Measurements from ENCODE around the gene TRIO. TPM values are rescaled to one million over a fixed set of nuclear protein-coding genes. Genes with fewer than 3 reads are reported as not detected.

Gene TRIO
- total and polyA plus RNA-seq, 2 of the 8 experiments (the other 6 are each of a cell fraction or from before 2014, with no cell fraction given): 35.1 to 69.1 TPM

GRCh38 chr5:14125262-14125661 lies 17.9 kb upstream of the TRIO start:
- Histone ChIP-seq H2AFZ (ENCODE audit: low read length) (no peak overlapping the region), H2BK5ac (ENCODE audit: low read depth, low read length) (no peak overlapping the region), H3K79me2 (ENCODE audit: control insufficient read depth in 1 of 2, insufficient read depth in 2 of 2, low read length in 2 of 2) (no peaks in the 10 kb centered on the region), H4K5ac (ENCODE audit: insufficient read length, low read depth, low read length) (no peak overlapping the region), H3K4ac (replicated peaks; ENCODE audit: insufficient read length, low read depth, low read length) (no peak overlapping the region), H4K8ac (ENCODE audit: extremely low read depth, insufficient read depth, low read length) (no peak overlapping the region), H3K56ac (replicated peaks; ENCODE audit: insufficient read length, low read depth, low read length) (no peak overlapping the region), H3K4me1 (replicated peaks in 1 of 4; ENCODE audit: control insufficient read depth in 3 of 4, insufficient read depth in 4 of 4, low read length in 3 of 4) (no peaks in the 10 kb centered on the region), H3K27me3 (replicated peaks in 1 of 4; ENCODE audit: control insufficient read depth in 3 of 4, extremely low read depth in 1 of 4, insufficient read depth in 3 of 4, low read length in 3 of 4) (no peaks in the 10 kb centered on the region), H3K79me1 (ENCODE audit: low read depth, low read length) (no peaks in the 10 kb centered on the region), H3K27ac (ENCODE audit: low read depth, low read length) (no peak overlapping the region), H2BK12ac (ENCODE audit: low read depth, low read length) (no peak overlapping the region), H3K14ac (ENCODE audit: insufficient read length) (no peak overlapping the region), H3K4me3 (ENCODE audit: extremely low read depth in 1 of 4, insufficient read depth in 2 of 4, low read depth in 3 of 4, low read length in 4 of 4) (no peak overlapping the region), H4K20me1 (replicated peaks in 1 of 2; ENCODE audit: control insufficient read depth in 1 of 2, insufficient read depth in 2 of 2, low read length in 2 of 2) (no peaks in the 10 kb centered on the region), H3K23me2 (ENCODE audit: low read depth, low read length) (peaks cover 2% of the 10 kb centered on the region; the same call in 1 of the 2 replicates), H2BK20ac (ENCODE audit: low read length) (no peak overlapping the region), H3K9me3 (ENCODE audit: insufficient read depth in 2 of 2, low read depth in 1 of 2, low read length in 1 of 2) (no peaks in the 10 kb centered on the region), H3K9ac (replicated peaks in 1 of 4; ENCODE audit: extremely low read depth in 1 of 4, low read depth in 3 of 4, low read length in 3 of 4) (no peak overlapping the region), H2AK5ac (ENCODE audit: low read depth, low read length) (no peak overlapping the region), H2BK15ac (ENCODE audit: low read length) (no peak overlapping the region), H3K18ac (ENCODE audit: extremely low read depth, low read length) (no peak overlapping the region), H4K91ac (replicated peaks; ENCODE audit: insufficient read length, low read length) (no peak overlapping the region), H2BK120ac (replicated peaks; ENCODE audit: low read depth, low read length) (no peak overlapping the region), H3K4me2 (ENCODE audit: insufficient read depth in 1 of 2, low read depth in 2 of 2, low read length in 2 of 2) (no peak overlapping the region), H3K36me3 (ENCODE audit: control insufficient read depth in 2 of 4, insufficient read depth in 4 of 4, low read length in 3 of 4) (no peaks in the 10 kb centered on the region), H3K23ac (ENCODE audit: insufficient read length) (no peak overlapping the region)
- DNase-seq (ENCODE audit: low read depth in 1 of 2, low spot score in 2 of 2) (no peak), FAIRE-seq (no peak)
- ChIA-PET CTCF (ENCODE audit: partially characterized antibody) (interaction anchor here (1.0 to 8.9 kb wide), 3 partner anchors 11 to 145 kb away, joined by 3 to 57 read pairs (median 6); no protein-coding TSS in a partner anchor), POLR2A (ENCODE audit: partially characterized antibody) (no interaction called here)
- WGBS, 2 experiments (ENCODE audit: extremely low coverage in 1 of 2, insufficient coverage in 1 of 2, insufficient read length in 1 of 2, insufficient replicate concordance in 2 of 2, low coverage in 1 of 2, low lambda C conversion rate in 2 of 2, missing lambda C conversion rate in 1 of 2): 92% methylated on average over 1 of the region's 1 CpG; no CpG with 5 or more reads in 1 of the 2 experiments
- TF ChIP-seq TCF12 (IDR thresholded peaks at IDR 0.05; ENCODE audit: low read depth, low read length) (no peak), NRF1 (IDR thresholded peaks at IDR 0.05; ENCODE audit: low read depth, low read length) (no peak), ATF3 (IDR thresholded peaks at IDR 0.05; ENCODE audit: insufficient read depth, low read depth, low read length) (no peak), KDM1A (IDR thresholded peaks at IDR 0.05; ENCODE audit: borderline replicate concordance, low read length) (no peak), SAP30 (IDR thresholded peaks at IDR 0.05; ENCODE audit: insufficient read depth, insufficient replicate concordance, low read length) (no peak), YY1 (IDR thresholded peaks at IDR 0.05; ENCODE audit: low read depth, low read length) (no peak), BRCA1 (IDR thresholded peaks at IDR 0.05; ENCODE audit: low read depth, low read length) (no peak), TEAD4 (IDR thresholded peaks at IDR 0.05; ENCODE audit: low read depth, low read length) (no peak), USF2 (IDR thresholded peaks at IDR 0.05; ENCODE audit: low read length) (peak; percentile 59), SIX5 (IDR thresholded peaks at IDR 0.05; ENCODE audit: low read depth, low read length) (peak; percentile 22; the same call in 1 of the 2 replicates)
- TF ChIP-seq, protein P1, sequence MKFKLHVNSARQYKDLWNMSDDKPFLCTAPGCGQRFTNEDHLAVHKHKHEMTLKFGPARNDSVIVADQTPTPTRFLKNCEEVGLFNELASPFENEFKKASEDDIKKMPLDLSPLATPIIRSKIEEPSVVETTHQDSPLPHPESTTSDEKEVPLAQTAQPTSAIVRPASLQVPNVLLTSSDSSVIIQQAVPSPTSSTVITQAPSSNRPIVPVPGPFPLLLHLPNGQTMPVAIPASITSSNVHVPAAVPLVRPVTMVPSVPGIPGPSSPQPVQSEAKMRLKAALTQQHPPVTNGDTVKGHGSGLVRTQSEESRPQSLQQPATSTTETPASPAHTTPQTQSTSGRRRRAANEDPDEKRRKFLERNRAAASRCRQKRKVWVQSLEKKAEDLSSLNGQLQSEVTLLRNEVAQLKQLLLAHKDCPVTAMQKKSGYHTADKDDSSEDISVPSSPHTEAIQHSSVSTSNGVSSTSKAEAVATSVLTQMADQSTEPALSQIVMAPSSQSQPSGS (IDR thresholded peaks at IDR 0.05; ENCODE audit: low read length): no peak
